ENCODE measurements around the gene DTNA. TPM values are rescaled to one million over a fixed set of nuclear protein-coding genes. Genes with fewer than 3 reads are reported as not detected.

Gene DTNA
- total RNA-seq, 1 experiment from 2014 or later = not detected

DNA sequence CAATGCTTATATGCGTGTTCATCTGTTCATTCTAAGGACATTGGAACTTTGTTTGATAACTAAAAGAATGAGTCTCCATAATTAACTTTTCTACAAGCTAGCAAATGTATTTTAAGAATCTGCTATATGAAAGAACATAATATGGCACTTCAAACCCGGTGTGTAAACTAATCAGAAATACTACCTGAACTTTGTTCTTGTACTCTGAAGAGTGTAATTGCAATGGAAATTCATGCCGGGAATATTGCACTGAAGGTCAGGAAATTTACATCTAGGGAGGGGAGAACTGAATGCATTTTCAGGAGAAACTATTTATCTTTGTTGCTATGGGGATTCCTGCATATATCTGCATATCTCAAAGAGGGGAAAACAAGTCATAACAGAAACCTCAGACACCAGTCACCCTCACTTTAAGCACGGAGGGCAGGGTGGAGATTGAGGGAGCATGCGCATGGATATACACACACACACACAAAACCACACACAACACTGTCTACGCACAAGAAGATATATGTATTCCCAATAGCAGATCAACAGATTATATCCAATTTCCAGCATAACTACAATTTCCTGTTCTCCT is 76.2 kb downstream of the DTNA start:
- no peak for TF ChIP-seq EZH2 (IDR thresholded peaks at IDR 0.05; ENCODE audit: low read depth)
- TF ChIP-seq, protein P1, sequence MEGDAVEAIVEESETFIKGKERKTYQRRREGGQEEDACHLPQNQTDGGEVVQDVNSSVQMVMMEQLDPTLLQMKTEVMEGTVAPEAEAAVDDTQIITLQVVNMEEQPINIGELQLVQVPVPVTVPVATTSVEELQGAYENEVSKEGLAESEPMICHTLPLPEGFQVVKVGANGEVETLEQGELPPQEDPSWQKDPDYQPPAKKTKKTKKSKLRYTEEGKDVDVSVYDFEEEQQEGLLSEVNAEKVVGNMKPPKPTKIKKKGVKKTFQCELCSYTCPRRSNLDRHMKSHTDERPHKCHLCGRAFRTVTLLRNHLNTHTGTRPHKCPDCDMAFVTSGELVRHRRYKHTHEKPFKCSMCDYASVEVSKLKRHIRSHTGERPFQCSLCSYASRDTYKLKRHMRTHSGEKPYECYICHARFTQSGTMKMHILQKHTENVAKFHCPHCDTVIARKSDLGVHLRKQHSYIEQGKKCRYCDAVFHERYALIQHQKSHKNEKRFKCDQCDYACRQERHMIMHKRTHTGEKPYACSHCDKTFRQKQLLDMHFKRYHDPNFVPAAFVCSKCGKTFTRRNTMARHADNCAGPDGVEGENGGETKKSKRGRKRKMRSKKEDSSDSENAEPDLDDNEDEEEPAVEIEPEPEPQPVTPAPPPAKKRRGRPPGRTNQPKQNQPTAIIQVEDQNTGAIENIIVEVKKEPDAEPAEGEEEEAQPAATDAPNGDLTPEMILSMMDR (conservative IDR thresholded peaks at IDR 0.05) = no peak
- ChIA-PET POLR2A (ENCODE audit: unreplicated experiment) (no interaction called here), CTCF (no interaction called here)
- Histone ChIP-seq H3K4me2 (no peak overlapping the region), H3F3A (ENCODE audit: insufficient read depth, low read depth) (no peaks in the 10 kb centered on the region), H4K20me1 (ENCODE audit: insufficient read depth) (no peaks in the 10 kb centered on the region), H3K9me3 (ENCODE audit: insufficient read depth, low read depth) (no peaks in the 10 kb centered on the region), H2AFZ (no peak overlapping the region), H3K4me3 (no peak overlapping the region), H3K36me3 (ENCODE audit: low read depth) (no peaks in the 10 kb centered on the region), H3K79me2 (ENCODE audit: low read depth) (no peaks in the 10 kb centered on the region), H3K4me1 (replicated peaks; ENCODE audit: insufficient read depth) (no peaks in the 10 kb centered on the region), H3K27me3 (ENCODE audit: insufficient read depth, low read depth) (no peaks in the 10 kb centered on the region), H3K9me2 (ENCODE audit: insufficient read depth) (no peaks in the 10 kb centered on the region), H3K27ac (no peak overlapping the region)
- no peak for DNase-seq
- no TSS peak for BruUV-seq (replicated peaks)
- intact Hi-C loops (cut with micrococcal nuclease; ENCODE audit: unreplicated experiment) = loop anchor here (5.0 kb wide), 1 partner anchor 949 kb away; no protein-coding TSS in a partner anchor

DNA sequence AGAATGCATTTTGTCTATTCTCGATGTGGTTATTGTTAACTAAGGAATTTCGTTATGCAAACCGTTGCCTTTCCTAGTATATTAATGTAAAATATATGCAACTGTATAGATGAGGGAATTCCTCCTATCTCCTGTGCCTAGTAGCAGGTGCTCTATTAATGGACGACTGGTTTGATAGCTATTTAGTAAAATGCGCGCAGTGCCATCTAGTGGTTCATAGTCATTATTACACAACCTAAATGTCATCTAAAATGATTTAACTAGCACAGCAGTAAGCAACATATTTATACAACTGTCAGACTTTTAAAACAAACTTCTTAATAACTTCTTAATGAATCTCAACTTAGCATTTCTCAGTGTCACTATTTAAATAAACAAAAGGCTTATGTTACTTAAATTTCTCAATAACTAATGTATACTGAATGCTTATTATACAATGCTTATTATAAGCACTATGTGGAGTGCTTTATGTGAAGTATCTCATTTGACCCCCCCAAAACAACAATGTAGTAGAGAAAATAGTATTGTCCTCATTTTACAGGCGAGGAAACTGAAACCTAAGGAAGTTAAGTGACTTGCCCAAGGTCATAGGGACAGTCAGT is 77.9 kb downstream of the DTNA start:
- no peaks in the 10 kb centered on the region for H3K4me1 ChIP-seq (replicated peaks; ENCODE audit: insufficient read depth)
- no peaks in the 10 kb centered on the region for H4K20me1 ChIP-seq (ENCODE audit: insufficient read depth)
- H3K79me2 ChIP-seq (ENCODE audit: low read depth) = no peaks in the 10 kb centered on the region
- TF ChIP-seq EZH2 (IDR thresholded peaks at IDR 0.05; ENCODE audit: low read depth) = no peak
- TF ChIP-seq, protein P1 (conservative IDR thresholded peaks at IDR 0.05) = peak; percentile 76
- H3K36me3 ChIP-seq (ENCODE audit: low read depth) = no peaks in the 10 kb centered on the region
- H3K27me3 ChIP-seq (ENCODE audit: insufficient read depth, low read depth) = no peaks in the 10 kb centered on the region
- H3K9me2 ChIP-seq (ENCODE audit: insufficient read depth) = no peaks in the 10 kb centered on the region
- no peaks in the 10 kb centered on the region for H3F3A ChIP-seq (ENCODE audit: insufficient read depth, low read depth)
- H3K9me3 ChIP-seq (ENCODE audit: insufficient read depth, low read depth) = no peaks in the 10 kb centered on the region
- no peak overlapping the region for H3K4me2 ChIP-seq
- H3K4me3 ChIP-seq = no peak overlapping the region
- DNase-seq = no peak
- CTCF ChIA-PET = interaction anchor here (0.6 to 1.3 kb wide), 2 partner anchors 126 to 190 kb away, joined by 3 to 5 read pairs; no protein-coding TSS in a partner anchor
- H3K27ac ChIP-seq = no peak overlapping the region
- intact Hi-C loops (cut with micrococcal nuclease; ENCODE audit: unreplicated experiment) = loop anchor here (1.0 to 5.0 kb wide), 2 partner anchors 127 to 951 kb away; no protein-coding TSS in a partner anchor
- POLR2A ChIA-PET (ENCODE audit: unreplicated experiment) = no interaction called here
- H2AFZ ChIP-seq = no peak overlapping the region
- no TSS peak for BruUV-seq (replicated peaks)

DNA sequence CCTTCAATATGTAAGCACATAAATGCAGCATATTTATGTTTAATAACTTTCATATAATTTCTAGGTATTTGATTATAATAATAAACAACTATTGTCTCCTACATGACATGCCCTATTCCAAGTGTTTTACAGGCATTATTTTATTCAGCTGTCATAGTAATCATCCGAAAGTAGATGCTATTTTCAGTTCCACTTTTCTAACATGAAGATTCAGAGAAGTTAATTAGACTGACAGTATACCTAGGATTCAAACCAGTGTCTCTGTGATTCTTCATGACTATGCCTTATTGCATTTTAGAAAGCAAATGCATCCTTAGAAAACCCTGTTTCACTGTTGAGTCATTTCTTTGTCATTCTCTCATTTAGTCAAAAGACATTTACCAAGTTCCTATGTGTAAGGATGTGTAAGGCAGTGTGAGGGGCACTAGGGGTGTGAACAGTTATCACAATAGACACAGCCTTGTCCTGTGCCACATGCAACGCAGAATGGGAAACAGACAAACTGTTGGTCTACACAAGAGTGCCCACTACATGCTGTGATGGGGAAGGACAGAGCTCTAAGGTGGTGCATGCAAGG is 79.8 kb downstream of the DTNA start:
- no TSS peak for BruUV-seq (replicated peaks)
- DNase-seq = no peak
- no peaks in the 10 kb centered on the region for H3F3A ChIP-seq (ENCODE audit: insufficient read depth, low read depth)

More for the DNA sequence above, 79.8 kb downstream of the DTNA start:
- intact Hi-C loops (cut with micrococcal nuclease; ENCODE audit: unreplicated experiment) = loop anchor here (5.0 kb wide), 1 partner anchor 953 kb away; no protein-coding TSS in a partner anchor
- H2AFZ ChIP-seq = no peak overlapping the region
- no peaks in the 10 kb centered on the region for H3K36me3 ChIP-seq (ENCODE audit: low read depth)
- TF ChIP-seq, protein P1 (conservative IDR thresholded peaks at IDR 0.05) = no peak
- TF ChIP-seq EZH2 (IDR thresholded peaks at IDR 0.05; ENCODE audit: low read depth) = no peak
- ChIA-PET CTCF (interaction anchor here (0.6 kb wide), 1 partner anchor 316 kb away, joined by 3 read pairs; no protein-coding TSS in a partner anchor), POLR2A (ENCODE audit: unreplicated experiment) (no interaction called here)
- no peaks in the 10 kb centered on the region for H3K9me3 ChIP-seq (ENCODE audit: insufficient read depth, low read depth)
- no peak overlapping the region for H3K4me2 ChIP-seq
- H4K20me1 ChIP-seq (ENCODE audit: insufficient read depth) = no peaks in the 10 kb centered on the region
- no peak overlapping the region for H3K27ac ChIP-seq
- H3K9me2 ChIP-seq (ENCODE audit: insufficient read depth) = no peaks in the 10 kb centered on the region
- H3K79me2 ChIP-seq (ENCODE audit: low read depth) = no peaks in the 10 kb centered on the region
- no peak overlapping the region for H3K4me3 ChIP-seq
- no peaks in the 10 kb centered on the region for H3K4me1 ChIP-seq (replicated peaks; ENCODE audit: insufficient read depth)
- H3K27me3 ChIP-seq (ENCODE audit: insufficient read depth, low read depth) = no peaks in the 10 kb centered on the region
